Neutrophil (primary cell): Measurements from ENCODE around the gene BCCIP.

ENCODE experiments used
- H3K27ac ChIP-seq: fragments of 200-600 bp; sonication (generic); 2 replicates; pipeline ENCODE4 v1.5.1; 2016; ENCODE audit warnings: mild to moderate bottlenecking, moderate library complexity
- H3K27me3 ChIP-seq: fragments of 200-600 bp; sonication (generic); 2 replicates; pipeline ENCODE4 v1.6.0; 2016; ENCODE audit warnings: mild to moderate bottlenecking
- H3K36me3 ChIP-seq: fragments of 200-600 bp; sonication (generic); 2 replicates; pipeline ENCODE4 v1.5.1; 2017
- H3K4me1 ChIP-seq, 2 experiments: fragments of 200-600 bp in 1 of 2; sonication (generic) in 1 of 2; 1 replicate in 1 of 2; 2 replicates in 1 of 2; pipeline versions ENCODE4 v1.5.1 to v1.6.1; 2013 to 2016; ENCODE audit warnings: low read depth in 1 of 2, low read length in 1 of 2, mild to moderate bottlenecking in 1 of 2, moderate library complexity in 1 of 2; ENCODE audit not compliant: control insufficient read depth in 1 of 2, insufficient read depth in 1 of 2
- H3K4me3 ChIP-seq, 2 experiments: fragments of 200-600 bp in 1 of 2; sonication (generic) in 1 of 2; 1 replicate in 1 of 2; 2 replicates in 1 of 2; pipeline ENCODE4 v1.5.1; 2013 to 2016; ENCODE audit warnings: low read depth in 1 of 2, low read length in 1 of 2, mild to moderate bottlenecking in 1 of 2, moderate library complexity in 1 of 2
- H3K9me3 ChIP-seq: fragments of 200-600 bp; sonication (generic); 2 replicates; pipeline ENCODE4 v1.5.1; 2016
- TF ChIP-seq, protein P1 (sequence below): fragments of 200-600 bp; sonication (generic); IDR thresholded peaks from 2 replicates; pipeline ENCODE4 v1.5.1; 2016; ENCODE audit warnings: antibody characterized with exemption

Gene BCCIP

DNA sequence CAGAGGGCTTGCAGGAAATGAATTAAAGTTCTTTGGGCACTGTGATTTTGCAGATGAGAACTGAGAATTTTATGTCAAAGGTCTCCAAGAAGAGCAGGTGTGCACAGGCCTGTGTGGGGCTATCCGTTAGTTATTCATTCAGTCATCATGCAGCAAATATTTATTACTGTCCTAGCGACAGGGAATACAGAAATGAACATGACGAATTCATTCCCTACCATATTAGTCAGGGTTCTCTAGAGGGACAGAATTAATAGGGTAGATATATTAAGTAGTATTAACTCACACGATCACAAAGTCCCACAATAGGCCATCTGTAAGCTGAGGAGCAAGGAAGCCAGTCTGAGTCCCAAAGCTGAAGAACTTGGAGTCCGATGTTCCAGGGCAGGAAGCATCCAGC, 44.8 kb upstream of the BCCIP start:
- Histone ChIP-seq H3K27ac (no peak overlapping the region), H3K4me1 (no peaks in the 10 kb centered on the region), H3K36me3 (no peaks in the 10 kb centered on the region), H3K27me3 (peaks cover 20% of the 10 kb centered on the region), H3K9me3 (no peaks in the 10 kb centered on the region), H3K4me3 (no peak overlapping the region)
- TF ChIP-seq, protein P1, sequence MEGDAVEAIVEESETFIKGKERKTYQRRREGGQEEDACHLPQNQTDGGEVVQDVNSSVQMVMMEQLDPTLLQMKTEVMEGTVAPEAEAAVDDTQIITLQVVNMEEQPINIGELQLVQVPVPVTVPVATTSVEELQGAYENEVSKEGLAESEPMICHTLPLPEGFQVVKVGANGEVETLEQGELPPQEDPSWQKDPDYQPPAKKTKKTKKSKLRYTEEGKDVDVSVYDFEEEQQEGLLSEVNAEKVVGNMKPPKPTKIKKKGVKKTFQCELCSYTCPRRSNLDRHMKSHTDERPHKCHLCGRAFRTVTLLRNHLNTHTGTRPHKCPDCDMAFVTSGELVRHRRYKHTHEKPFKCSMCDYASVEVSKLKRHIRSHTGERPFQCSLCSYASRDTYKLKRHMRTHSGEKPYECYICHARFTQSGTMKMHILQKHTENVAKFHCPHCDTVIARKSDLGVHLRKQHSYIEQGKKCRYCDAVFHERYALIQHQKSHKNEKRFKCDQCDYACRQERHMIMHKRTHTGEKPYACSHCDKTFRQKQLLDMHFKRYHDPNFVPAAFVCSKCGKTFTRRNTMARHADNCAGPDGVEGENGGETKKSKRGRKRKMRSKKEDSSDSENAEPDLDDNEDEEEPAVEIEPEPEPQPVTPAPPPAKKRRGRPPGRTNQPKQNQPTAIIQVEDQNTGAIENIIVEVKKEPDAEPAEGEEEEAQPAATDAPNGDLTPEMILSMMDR = no peak

DNA sequence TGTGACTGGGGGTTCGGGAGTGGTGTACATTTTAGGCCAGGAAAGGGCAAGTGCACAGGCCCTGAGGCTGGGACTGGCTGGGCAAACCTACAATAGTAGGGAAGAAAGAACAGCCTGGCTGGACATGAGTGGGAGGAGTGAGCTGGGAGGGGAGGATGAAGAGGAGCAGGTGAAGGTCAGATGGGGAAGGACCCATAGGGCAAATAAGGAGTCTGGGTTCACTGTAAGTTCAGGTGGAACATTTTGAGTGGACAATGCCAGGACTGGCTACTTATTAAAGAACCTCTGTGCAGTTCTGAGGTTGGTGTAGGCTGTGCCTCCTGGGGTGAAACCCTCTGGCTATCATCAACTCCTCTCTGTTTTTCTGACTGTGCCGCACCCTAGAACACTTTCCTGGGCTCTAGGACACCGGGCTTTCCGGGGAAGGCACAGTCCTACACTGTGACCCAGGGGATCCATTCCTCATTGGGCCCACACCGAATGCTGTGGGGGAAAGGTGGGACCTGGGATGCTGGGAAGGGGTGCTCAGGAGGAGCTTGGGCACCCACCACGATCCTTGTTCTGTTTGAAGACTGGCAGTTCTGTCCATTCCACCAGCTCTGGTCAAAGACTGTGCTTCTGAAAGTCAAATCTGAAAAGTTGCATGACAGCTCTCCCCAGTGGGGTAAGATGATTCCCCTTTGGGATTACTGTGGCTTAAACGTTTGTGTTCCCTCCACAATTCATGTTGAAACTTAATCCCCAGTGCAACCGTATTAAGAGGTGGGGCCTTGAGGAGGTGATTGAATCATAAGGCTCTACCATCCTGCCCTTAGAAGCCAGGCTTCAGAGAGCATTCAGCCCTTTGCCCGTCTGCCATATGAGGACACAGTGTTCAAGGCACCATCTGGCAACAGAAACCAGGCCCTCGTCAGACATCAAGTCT, 43.7 kb upstream of the BCCIP start:
- Histone ChIP-seq H3K4me1 (no peaks in the 10 kb centered on the region), H3K27ac (no peak overlapping the region), H3K36me3 (no peaks in the 10 kb centered on the region), H3K27me3 (peaks cover 9% of the 10 kb centered on the region), H3K4me3 (no peak overlapping the region), H3K9me3 (no peaks in the 10 kb centered on the region)
- TF ChIP-seq, protein P1 = no peak

DNA sequence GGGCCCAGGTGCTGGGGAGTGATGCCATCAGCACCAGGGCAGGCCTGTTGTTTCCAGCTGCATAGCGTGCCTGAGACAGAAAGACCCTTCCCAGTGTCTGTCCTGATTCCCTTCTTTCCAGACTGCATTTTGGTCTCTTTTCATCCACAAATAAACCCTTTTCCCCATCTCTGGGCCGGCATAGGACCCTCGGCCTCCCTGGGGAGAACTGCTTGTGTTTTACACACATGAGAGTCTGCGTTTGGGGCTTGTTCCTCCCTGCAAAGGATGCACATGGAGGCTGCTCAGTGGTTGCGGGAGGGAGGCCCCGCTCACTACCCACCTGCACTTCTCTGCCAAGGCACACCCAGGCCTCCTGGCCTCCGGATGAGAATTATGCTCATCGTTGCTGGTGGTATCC, 42.0 kb upstream of the BCCIP start:
- H3K27ac ChIP-seq = no peak overlapping the region
- no peak overlapping the region for H3K4me3 ChIP-seq
- H3K27me3 ChIP-seq = no peaks in the 10 kb centered on the region
- H3K36me3 ChIP-seq = no peaks in the 10 kb centered on the region
- TF ChIP-seq, protein P1 = no peak
- no peaks in the 10 kb centered on the region for H3K4me1 ChIP-seq
- H3K9me3 ChIP-seq = no peaks in the 10 kb centered on the region

DNA sequence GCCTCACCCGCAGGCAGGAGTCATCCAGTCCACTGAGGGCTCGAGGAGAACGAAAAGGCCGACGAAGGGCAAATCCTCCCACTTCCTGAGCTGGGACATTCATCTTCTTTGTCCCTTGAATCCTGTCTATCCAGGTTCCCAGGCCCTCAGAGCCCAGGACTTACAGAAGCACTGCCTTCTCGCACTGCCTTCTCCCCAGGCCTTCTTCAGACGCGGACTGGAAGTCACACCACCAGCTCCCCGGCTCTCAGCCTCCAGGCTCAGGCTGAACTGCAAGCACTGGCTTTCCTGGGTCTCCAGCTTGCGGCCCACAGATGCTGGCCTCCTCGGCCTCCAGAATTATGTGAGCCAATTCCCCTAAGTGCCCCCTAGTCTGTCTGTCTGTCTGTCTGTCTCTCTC, 41.3 kb upstream of the BCCIP start:
- Histone ChIP-seq H3K36me3 (no peaks in the 10 kb centered on the region), H3K27me3 (no peaks in the 10 kb centered on the region), H3K4me1 (no peaks in the 10 kb centered on the region), H3K9me3 (no peaks in the 10 kb centered on the region), H3K27ac (no peak overlapping the region), H3K4me3 (no peak overlapping the region)
- TF ChIP-seq, protein P1 = no peak

DNA sequence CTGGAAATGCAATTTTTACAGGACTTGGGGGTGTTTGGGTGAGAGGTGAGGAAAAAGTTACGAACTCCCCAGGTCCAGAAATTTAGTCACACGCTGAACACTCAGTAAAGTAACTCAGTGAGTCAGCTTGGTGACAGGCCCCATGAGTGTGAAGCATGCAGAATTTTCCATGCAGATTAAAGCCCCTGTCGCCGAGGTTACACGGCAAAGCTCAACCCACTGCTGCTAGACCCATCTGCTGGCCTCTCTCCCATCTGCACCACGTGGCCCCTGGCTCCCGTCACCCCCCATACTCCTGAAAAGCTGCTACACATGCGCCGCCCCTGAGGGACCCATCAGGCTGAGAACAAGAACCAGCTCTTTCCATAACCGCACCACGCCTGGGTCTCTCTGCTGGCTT, 40.7 kb upstream of the BCCIP start:
- TF ChIP-seq, protein P1 = no peak
- Histone ChIP-seq H3K27ac (no peak overlapping the region), H3K4me3 (no peak overlapping the region), H3K36me3 (no peaks in the 10 kb centered on the region), H3K9me3 (no peaks in the 10 kb centered on the region), H3K4me1 (no peaks in the 10 kb centered on the region), H3K27me3 (no peaks in the 10 kb centered on the region)
